CD4-positive, alpha-beta T cell treated with Interleukin-2 at 100 ng/mL for 4 hours (primary cell): ENCODE results near the gene IL3.
"Not testable (repeated sequence)": the region's sequence is repeated elsewhere in the genome, so short reads cannot be mapped to it uniquely, and the experiment has no call there.

ENCODE experiments used
- DNase-seq: peaks from one replicate; pipeline ENCODE4 v3.0.0-alpha.2; 2020; ENCODE audit warnings: low spot score

The IL3 gene

GRCh38 chr5:132095424-132095972, 35.0 kb downstream of the IL3 start:
- DNase-seq: no peak

- DNase-seq: no peak
Measured at GRCh38 chr5:132096904-132097303, 36.4 kb downstream of the IL3 start.

GRCh38 chr5:132098151-132098594, 37.7 kb downstream of the IL3 start:
- no peak for DNase-seq

GRCh38 chr5:132098621-132099020, 38.2 kb downstream of the IL3 start:
- no peak for DNase-seq

GRCh38 chr5:132099076-132099748, 38.8 kb downstream of the IL3 start:
- DNase-seq: peak; percentile 76

- DNase-seq: no peak
Measured at GRCh38 chr5:132099905-132100304, 39.5 kb downstream of the IL3 start.

GRCh38 chr5:132100672-132101261, 40.3 kb downstream of the IL3 start:
- DNase-seq: peak; percentile 42

- no peak for DNase-seq
Measured at GRCh38 chr5:132101385-132101880, 41.0 kb downstream of the IL3 start.

GRCh38 chr5:132102101-132102701, 41.7 kb downstream of the IL3 start:
- DNase-seq: peak; percentile 57

- DNase-seq: no peak
Measured at GRCh38 chr5:132102944-132103331, 42.5 kb downstream of the IL3 start.

- DNase-seq: peak; percentile 88
Measured at GRCh38 chr5:132103332-132103951, 43.0 kb downstream of the IL3 start.

- DNase-seq: no peak
Measured at GRCh38 chr5:132103969-132104391, 43.5 kb downstream of the IL3 start.

- DNase-seq: no peak
Measured at GRCh38 chr5:132104556-132104955, 44.1 kb downstream of the IL3 start.

GRCh38 chr5:132105688-132106087, 45.2 kb downstream of the IL3 start:
- DNase-seq: no peak

GRCh38 chr5:132108495-132108894, 48.0 kb downstream of the IL3 start:
- not testable (repeated sequence) for DNase-seq

- DNase-seq: not testable (repeated sequence)
Measured at GRCh38 chr5:132108957-132109356, 48.5 kb downstream of the IL3 start.

- DNase-seq: no peak
Measured at GRCh38 chr5:132109494-132110053, 49.1 kb downstream of the IL3 start.

GRCh38 chr5:132110195-132110594, 49.7 kb downstream of the IL3 start:
- no peak for DNase-seq

GRCh38 chr5:132110930-132111329, 50.5 kb downstream of the IL3 start:
- peak; percentile 27 for DNase-seq

- DNase-seq: no peak
Measured at GRCh38 chr5:132112111-132112510, 51.7 kb downstream of the IL3 start.
